Left kidney (tissue), 8 donors: ENCODE data around the gene GABPB2. TPM values are rescaled to one million over a fixed set of nuclear protein-coding genes. Genes with fewer than 3 reads are reported as not detected.

Experiments used
- DNase-seq: peaks from one replicate; pipeline ENCODE4 v3.0.0-alpha.2; 2013
- long read RNA-seq, 8 donors: transcript quantifications; one replicate each; lab custom pipeline, GENCODE V29; 2026
- polyA plus RNA-seq: library from polyadenylated mRNA; unstranded; fragments of 120-200 nt; gene quantifications from one replicate; pipeline ENCODE4 v1.2.1, GENCODE V29; 2013; ENCODE audit not compliant: insufficient read length

GABPB2 gene
- 16.2 TPM for polyA plus RNA-seq
- long read RNA-seq, donor 1, partial matches to known transcripts = 0 of 1 reads
- long read RNA-seq, donor 1, other reads (novel, unspliced or antisense) = 0 of 1 reads
- long read RNA-seq, donor 2 = 0 reads
- long read RNA-seq, donor 3, full-length matches to known transcripts = 1 of 13 reads
- long read RNA-seq, donor 3, partial matches to known transcripts = 12 of 13 reads
- long read RNA-seq, donor 3, other reads (novel, unspliced or antisense) = 0 of 13 reads
- long read RNA-seq, donor 4 = 0 reads
- long read RNA-seq, donor 5, partial matches to known transcripts = 9 of 9 reads
- long read RNA-seq, donor 5, other reads (novel, unspliced or antisense) = 0 of 9 reads
- long read RNA-seq, donor 6, partial matches to known transcripts = 5 of 5 reads
- long read RNA-seq, donor 6, other reads (novel, unspliced or antisense) = 0 of 5 reads
- long read RNA-seq, donor 7, full-length matches to known transcripts = 3 of 3 reads
- long read RNA-seq, donor 7, partial matches to known transcripts = 0 of 3 reads
- long read RNA-seq, donor 7, other reads (novel, unspliced or antisense) = 0 of 3 reads
- long read RNA-seq, donor 8, full-length matches to known transcripts = 1 of 6 reads
- long read RNA-seq, donor 8, partial matches to known transcripts = 5 of 6 reads
- long read RNA-seq, donor 8, other reads (novel, unspliced or antisense) = 0 of 6 reads

GRCh38 chr1:151070474-151071276, at the start of gene GABPB2:
Gene GABPB2, plus strand, starts transcription at chr1:151070761. Its CDS starts 17,429 bp downstream, at chr1:151088190.
- peak; percentile 94 for DNase-seq

GRCh38 chr1:151024540-151025146, 45.9 kb upstream of the GABPB2 start:
- DNase-seq = no peak

GRCh38 chr1:151026460-151026859, 44.1 kb upstream of the GABPB2 start:
- DNase-seq = no peak

GRCh38 chr1:151032164-151032563, 38.4 kb upstream of the GABPB2 start:
- no peak for DNase-seq

GRCh38 chr1:151035167-151035566, 35.4 kb upstream of the GABPB2 start:
- DNase-seq = no peak

- DNase-seq = no peak
These were observed 34.2 kb upstream of the GABPB2 start, which contains the start of gene BNIPL for GRCh38 chr1:151036356-151036755. Gene BNIPL, plus strand, starts transcription at chr1:151036586. Its CDS starts 140 bp downstream, at chr1:151036726.

GRCh38 chr1:151037032-151037431, 33.5 kb upstream of the GABPB2 start:
- no peak for DNase-seq

- no peak for DNase-seq
These were observed 31.0 kb upstream of the GABPB2 start for GRCh38 chr1:151039521-151039920.

- no peak for DNase-seq
These were observed 27.4 kb upstream of the GABPB2 start for GRCh38 chr1:151043163-151043562.

- DNase-seq = peak; percentile 80
These were observed 23.0 kb upstream of the GABPB2 start, which contains the start of gene C1orf56 for GRCh38 chr1:151047591-151047924. Gene C1orf56, plus strand, starts transcription at chr1:151047751. Its CDS starts 97 bp downstream, at chr1:151047848.

GRCh38 chr1:151047925-151048644, 22.5 kb upstream of the GABPB2 start:
- DNase-seq = no peak

GRCh38 chr1:151048645-151049032, 21.9 kb upstream of the GABPB2 start:
- DNase-seq = no peak

- DNase-seq = no peak
These were observed 21.1 kb upstream of the GABPB2 start for GRCh38 chr1:151049458-151049857.

- no peak for DNase-seq
These were observed 20.4 kb upstream of the GABPB2 start for GRCh38 chr1:151050051-151050688.

- DNase-seq = no peak
These were observed 19.1 kb upstream of the GABPB2 start for GRCh38 chr1:151051356-151052009.

- DNase-seq = no peak
These were observed 15.5 kb upstream of the GABPB2 start for GRCh38 chr1:151054971-151055547.

- no peak for DNase-seq
These were observed 15.0 kb upstream of the GABPB2 start for GRCh38 chr1:151055581-151055980.

GRCh38 chr1:151056149-151056548, 14.4 kb upstream of the GABPB2 start:
- no peak for DNase-seq

GRCh38 chr1:151058692-151059091, 11.9 kb upstream of the GABPB2 start:
- DNase-seq = no peak
